ENCODE data around the gene STPG1.

Gene STPG1

DNA sequence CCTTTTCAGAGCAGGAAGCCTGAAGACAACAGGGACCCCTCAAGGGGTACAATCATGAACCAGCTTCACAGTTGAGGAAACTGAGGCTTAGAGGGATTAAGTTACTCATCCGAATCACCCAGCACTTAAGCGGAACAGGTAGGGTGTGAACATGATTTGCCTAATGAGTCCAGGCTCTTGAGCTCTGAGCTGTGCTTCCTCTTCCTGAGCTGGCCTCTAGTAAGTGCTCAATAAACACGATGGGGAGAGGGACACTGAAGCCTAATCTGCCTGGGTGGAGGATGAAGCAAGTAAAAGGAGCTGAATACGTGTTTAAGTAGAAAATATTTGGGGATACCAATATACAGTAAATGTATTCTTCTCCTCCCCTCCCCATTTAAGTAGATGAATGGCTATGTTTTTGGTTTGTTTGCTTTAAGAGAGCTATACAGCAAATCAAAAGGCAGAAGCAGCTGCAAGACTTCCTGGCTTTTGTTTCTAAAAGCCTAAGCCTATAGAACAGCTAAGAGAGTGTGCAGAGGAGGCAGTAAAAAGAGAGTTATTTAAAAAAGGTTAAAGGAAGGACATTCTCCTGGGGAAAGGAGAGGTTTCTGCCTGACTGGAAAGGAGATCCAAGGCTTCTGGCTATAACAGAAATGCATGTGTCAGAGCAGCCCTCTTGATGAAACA lies 20.5 kb downstream of the STPG1 start:
- no peak for DNase-seq

DNA sequence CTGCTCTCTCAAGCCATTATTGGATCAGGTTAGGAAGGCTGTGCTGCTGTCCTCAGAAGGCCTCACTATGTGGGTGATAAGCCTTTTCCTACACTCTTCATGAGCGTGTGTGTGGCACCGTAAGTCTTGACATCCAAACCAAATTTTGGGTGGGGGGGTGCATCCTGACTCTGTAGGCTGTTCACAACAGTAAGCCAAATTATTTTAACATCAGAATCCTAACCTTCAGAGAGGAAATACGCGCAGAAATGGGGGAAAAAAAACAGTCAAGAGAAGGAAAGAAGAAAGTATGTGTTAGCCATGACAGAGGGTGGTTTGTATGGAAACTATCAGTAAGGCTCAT lies 21.0 kb downstream of the STPG1 start:
- no peak for DNase-seq

DNA sequence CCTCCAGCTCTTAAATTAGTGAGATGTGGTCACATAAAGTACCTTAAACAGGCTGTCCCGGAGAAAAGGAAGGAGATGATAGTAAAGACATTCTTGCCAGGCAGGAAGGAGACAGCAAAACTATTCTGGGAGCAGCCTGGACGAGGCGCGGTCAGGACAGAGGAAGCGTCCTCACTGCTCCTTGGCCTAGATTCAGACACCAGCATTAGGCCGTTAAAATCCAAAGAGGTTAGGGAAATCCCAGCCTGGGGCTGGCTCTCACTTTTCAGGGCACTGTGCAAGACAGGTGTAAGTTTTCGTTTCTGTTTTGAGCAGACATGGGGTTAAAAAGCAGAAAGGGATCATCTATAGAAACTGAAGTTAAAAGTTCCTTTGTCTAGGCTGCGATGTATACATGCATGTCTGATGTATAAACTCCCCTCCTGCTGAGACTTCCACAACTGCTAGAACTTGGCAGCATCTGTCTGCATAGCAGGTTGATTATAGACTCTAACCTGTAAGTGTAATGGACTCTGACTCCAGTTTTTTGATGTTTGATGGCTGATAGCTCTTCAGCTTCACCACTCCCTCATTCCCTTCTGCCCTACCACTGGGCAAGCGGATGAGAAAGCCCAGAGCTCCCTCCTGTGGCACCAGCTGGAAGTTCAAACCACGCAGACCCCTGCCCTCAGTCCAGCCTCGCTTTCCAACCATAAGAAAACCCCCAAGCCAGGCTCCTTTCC lies 21.5 kb downstream of the STPG1 start:
- peak; percentile 22 for DNase-seq

DNA sequence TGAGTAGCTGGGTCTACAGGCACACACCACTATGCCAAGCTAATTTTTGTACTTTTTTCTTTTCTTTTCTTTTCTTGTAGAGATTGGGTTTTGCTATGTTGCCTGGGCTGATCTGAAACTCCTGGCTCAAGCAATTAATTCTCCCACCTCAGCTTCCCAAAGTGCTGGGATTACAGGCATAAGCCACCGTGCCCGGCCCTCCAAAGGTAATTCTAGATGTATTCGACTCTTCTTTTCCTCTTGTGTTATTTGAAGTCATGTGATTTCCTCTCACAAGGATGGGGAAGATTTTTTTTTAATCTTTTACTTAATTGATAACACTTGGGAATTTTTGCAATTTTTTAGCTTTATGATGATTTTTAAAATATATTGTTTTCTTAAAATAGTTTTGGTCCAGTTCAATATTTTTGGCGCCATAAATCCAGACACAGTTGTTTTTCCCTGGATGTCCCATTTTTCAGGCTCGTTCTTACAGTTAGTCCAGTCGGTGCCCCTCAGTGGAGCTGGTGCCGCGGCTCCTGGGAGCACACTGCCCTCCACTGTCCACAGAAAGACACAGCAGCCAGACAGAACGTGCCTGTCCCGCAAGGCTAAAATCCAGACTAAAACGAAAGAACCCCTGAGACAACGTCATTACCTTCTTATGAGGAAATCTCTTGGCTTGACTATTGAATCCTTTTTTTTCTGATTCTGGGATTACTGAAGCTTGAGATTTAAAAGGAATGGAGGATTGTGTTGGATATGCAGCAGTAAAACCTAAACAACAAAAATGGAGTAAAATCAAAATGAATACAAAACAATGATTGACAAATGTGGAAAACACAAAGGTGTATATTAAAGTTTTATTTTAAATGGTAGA lies 22.4 kb downstream of the STPG1 start:
- peak; percentile 5 for DNase-seq

DNA sequence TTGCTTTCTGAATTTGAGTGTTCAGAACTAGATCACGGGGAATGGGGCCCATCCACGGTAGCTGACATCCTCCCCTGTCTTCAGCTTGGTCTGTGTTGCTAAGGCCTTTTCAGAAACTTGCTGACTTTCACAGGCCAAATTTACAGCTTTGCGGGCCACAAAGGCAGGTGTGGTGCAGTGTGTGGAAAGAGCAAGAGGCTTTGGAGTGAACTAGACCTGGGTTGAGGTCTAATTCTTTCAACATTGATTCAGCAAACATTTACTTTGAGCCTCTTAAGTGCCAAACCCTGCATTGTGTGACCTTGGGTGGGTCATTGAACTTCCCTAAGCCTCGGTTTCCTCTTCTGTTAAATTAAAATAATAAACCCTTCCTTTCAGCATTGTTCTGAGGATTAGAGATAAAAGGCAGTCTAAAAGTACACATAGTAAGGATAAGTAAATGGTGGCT lies 24.3 kb downstream of the STPG1 start:
- no peak for DNase-seq

DNA sequence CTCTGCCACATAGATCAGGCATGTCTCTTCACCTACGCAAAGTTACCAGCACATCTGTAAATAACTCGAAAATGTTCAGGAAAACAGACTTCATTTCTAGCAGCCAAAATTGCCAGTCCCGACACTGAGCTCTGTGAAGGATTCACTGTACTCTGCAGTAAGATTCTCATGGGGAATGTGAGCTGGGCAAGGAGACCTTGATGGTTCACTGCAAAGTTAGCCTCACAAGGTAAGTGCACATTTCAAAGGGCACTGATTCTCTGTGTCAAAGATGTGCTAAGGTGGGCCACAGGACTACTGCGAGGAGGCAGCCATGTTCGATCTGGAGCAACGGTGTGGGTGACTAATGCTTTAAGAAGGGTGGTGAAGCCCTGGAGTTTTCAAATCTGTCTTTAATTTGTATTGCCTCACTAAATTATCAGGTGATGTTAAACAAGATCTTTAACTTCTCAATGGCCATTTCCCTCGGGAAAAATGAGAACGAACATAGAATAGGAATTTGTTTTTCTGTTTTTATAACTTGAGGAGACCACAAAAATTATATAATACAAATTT lies 25.2 kb downstream of the STPG1 start:
- no peak for DNase-seq

DNA sequence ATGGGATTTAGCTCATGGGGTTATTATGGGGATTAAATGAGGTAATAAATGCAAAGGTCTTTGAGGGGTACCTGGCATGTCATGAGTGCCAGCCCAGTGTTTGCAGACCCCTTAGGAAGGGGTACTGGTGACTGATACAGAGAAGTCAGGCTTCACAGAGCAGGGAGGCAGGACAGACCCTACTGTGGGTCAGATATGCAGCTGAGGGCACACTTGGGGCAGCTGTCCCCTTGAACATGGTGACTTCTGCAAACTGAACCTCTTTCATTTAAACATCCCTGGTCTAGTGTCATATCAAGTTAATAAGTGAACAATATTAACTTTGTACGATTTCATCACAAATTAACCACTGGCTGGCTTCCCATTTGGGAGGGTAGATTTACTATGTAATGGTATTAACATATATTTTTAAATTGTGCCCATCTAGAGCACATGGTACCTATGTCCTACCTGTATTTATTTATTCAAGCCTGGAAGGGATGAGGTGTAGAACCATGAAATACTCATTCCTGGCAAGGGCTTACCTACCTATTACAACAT lies 25.9 kb downstream of the STPG1 start:
- DNase-seq, result no peak

DNA sequence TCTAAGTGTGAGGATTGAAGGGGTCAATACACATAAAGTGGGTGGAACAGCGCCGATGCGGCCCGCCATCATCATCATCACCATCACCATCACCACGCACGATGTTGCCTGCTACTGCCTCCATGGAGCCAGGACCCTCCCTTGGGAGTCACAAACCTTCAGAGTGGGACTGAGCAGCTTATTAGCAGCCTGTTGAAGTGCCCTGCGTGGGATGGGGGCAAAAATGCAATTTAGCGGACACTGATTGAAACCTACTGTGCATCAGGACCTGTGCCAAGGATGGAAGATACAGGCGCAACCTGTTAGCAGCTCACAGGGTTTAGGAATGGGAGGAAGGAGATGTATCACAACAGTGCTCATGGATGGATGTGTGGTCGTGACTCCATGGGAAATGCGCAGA lies 26.7 kb downstream of the STPG1 start:
- no peak for DNase-seq

DNA sequence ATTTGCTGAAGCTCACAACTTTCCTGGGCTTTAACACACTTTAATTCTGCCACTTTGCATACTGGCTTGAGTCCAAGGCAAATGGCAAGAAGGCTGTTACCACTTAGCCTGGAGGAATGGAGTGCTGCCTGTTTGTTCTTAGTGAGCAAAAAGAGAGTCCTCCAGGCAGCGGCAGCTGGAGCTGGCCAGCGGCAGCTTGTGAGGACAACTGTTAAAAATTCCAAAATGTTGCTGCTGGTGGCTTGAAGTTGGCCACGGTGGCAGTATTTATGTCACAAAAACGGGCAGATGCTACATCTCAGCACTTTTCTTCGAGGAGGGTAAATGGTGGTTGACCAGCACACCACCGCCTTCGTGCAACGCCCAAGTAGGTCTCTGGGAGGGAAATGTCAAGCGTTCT lies 27.3 kb downstream of the STPG1 start:
- peak; percentile 64 for DNase-seq

DNA sequence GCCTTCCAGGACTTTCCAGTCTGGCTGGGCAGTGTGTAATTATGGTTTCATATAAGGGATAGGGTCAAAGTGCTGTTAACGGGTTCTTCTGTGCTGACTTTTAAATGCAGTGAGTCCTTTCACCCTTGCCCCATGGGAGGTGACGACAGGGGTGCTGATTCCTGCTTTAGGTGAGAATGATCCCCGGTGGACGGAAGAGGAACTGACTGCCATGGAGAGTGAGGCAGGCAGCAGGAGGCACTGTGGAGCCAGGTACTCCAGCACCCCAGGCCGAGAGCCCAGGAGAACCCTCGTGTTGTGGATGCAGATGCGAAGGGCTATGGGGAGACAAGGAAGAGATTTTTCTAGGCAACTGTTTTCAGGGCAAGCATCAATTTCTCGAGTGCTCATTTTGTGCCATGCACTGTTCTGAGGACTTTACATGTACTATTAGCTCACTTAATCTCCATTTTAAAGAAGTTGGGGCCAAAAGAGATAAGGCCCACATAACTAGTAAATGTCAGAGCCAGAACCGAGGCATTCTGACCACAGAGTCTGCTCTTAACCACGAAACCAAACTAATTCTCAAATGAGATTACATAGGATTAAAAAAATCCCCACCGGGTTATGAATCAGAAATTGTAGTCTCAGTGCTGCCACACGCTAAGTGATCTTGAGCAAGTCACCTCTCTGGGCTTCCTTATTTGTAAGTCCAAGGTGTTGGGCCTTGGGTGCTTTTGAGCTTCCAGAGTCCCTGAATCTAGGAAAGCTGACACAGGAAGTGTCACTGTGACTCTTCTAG lies 28.2 kb downstream of the STPG1 start:
- DNase-seq, result no peak

DNA sequence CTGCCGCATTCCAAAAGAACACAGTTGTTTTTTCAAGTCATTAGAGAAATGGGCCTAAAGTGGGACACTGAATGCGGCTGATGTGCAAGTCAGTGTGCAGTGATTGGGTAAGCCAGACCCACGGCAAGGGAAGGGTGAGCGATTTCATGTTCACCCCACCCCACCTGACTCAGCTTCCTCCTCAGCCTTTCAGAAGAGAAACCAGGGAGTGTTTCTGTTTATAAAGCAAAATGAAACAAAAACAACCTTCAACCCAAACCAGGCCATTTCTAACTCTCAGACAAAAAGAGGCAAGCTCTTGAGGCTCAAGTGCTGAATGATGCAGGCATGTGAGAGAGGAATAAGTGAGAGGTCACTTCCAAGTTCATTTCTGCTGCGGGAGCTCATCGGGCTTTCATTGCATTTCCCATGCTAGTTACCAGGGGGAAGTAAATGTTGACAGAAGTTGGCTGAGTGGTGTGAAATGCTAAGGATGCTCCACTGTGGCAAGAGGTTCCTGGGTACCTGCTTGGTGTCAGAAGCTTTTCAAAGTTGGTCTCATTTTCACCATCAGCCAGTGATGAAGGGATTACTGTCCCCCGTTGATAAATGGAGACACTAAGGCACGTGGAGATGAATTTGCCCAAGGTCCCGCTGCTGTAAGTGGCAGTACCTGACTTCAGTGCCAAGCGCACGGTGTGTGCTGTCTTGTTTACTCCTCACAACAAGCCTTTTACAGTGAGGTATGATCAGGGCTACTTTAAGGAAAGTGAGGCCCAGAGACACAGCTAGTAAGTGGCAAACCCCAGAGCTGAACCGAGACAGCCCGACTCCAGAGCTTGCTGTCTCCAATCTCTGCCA lies 29.1 kb downstream of the STPG1 start:
- DNase-seq, result no peak

DNA sequence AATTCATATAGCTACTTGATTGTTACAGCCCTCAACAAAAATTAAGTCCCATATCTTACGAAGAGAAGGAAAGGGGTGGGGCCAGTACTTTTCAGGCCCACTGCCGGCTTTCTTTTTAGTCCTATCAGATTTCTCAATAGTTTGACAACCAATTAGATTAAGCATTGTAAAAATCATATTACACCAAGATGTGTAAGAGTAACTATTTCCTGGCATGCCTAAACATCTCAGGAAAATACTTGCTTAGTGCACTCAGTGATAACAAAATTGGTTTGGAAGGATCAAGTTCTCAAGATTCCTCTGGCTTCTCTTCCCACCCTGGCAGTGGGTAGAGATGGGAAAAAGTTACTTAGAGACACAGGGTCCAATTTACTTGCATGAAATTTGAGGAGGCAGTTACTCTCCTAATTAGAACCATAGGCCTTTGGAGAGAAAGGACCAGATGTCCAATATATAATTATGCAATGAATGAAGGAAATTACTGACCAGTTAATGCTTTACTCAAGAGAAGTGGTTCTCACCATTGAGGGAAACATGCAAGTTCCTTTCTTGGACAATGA lies 30.1 kb downstream of the STPG1 start:
- peak; percentile 58 for DNase-seq

DNA sequence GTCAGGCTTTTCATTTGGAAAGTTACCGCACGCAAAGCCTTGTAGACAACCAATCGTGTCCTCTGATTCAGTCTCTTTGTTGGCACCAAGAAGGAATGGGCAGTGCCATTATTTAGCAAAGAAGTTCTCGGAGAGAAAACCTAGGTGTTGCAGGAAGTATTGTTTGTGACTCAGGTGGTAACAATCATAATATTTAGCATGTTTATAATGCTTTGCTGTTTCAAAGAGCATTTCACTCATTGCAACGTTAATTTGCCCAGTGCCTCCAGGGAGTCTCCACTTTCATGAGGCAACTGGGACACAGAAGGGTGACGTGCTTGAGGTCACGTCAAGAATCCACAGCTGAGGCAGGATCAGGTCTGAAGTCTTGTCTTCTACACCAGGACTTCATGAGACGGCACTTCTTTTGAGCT lies 31.4 kb downstream of the STPG1 start:
- no peak for DNase-seq

DNA sequence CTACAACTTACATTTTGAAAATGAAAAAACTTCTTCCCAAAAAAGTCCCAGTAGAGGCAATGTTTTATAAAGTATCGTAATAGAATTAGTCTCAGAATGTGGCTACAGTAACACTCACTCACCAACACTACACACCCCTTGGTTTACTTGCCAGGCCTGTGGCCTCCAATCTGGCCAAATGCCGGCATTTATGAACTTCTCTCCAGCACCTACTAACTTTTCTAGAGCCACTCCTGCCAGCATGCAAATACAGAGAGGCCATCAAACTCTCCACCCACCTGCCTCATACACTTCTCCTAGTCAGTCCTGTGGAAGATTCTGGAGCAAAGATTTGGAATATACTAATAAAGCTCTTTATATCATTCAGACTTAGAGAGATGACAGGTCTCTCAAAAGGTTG lies 32.3 kb downstream of the STPG1 start:
- DNase-seq, result no peak

DNA sequence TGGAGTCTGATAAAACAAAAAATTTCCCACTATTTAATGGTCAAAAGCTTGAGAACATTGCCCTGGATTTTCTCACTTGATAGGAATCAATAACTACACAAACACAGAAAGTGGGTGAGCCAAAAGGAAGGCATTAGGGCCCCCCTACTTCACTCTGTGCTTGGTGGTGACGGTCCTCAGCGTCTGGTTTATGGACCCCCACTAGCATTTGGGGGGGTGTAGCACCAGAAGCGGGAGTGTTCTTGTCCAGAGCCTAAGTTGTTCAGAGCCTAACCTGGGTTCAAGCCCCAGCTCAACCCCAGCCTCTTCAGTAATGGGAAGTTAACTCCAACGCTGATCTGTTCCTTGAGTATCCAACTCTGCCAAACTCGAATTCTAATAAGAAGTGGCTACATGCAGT lies 33.1 kb downstream of the STPG1 start:
- DNase-seq, result no peak

DNA sequence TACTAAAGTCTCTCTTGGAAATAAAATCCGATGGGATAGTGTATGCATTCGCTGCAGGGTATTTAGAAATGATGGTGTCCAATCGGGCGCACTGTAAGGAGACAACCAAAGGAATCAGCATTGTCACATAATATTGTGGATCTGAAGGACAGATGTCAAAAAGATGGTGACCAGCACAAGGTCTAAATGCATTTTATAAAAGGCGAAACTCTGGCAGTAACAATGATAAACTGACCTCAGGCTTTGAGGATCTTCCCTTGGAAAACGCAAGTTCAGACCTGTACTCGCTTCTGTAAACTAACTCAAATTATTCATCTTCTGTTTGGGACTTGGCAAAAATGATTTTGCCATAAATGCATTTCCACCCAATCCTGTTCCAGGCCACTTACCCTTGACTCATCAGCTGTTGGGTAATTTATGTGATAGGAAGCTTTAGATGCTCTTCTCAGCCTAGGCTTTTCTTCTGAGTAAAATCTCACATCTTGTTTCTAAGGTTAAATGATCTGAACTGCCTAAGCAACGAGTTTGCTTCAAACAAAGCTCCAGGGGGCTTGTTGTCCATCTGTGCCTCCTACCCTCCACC lies 33.8 kb downstream of the STPG1 start:
- DNase-seq, result no peak

DNA sequence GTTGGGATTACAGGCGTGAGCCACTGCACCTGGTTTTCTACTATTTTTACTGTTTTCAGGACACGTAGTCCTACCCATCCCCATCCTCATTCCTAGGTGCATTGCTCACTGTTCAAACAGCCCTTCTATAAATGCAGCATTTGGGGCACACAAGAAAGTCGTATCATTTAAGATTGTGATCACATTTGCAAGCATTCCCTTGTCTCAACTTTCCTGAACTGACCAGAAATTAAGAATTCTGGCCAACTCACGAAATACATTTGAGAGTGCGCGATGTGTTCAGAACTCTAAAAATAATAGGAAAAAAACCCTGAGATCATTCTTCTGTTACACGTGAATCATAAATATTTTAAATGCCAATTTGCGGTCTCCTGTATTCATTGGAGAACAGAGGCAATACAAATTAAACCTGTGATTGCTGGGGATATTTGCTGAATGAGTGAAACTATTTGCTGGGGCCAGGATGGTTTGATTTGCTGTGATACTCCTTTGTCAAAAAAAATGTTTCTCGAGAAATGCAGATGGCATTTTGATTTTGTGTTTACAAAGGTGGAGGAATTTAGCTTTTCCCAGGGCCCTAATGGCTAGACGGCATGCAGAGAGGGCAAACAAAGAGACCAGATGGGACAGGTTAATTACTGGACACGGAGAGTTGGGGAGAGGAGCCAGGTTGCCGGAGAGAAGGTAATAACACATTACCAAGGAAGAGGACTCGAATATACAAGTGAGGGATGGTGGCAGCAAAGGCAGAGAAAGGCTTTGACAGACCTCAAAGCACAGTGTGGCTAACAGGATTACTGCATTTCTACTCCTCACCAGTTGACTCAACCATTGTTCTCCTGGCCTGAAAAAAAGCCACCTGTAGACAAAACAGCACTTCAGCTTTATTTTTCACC lies 38.4 kb downstream of the STPG1 start:
- peak; percentile 8 for DNase-seq

DNA sequence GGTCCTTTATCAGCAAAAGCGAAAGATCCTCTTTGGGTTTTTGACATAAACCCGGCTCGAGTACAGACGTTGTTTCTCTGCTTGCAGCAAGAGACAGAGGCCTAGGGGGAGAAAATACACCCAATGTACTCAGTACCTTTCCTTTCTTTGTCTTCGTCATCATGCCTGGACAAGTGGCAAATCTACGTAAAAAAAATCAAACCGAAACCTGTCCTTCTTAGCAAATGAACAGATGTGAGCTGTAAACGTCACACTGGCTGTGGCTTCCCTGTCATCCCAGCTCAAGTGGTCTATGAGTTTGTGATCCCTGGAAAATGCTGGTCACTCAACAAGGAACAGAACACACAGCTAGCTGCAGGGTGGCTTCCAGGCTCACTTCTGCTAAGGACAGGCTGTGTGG lies 39.9 kb downstream of the STPG1 start:
- DNase-seq, result no peak

DNA sequence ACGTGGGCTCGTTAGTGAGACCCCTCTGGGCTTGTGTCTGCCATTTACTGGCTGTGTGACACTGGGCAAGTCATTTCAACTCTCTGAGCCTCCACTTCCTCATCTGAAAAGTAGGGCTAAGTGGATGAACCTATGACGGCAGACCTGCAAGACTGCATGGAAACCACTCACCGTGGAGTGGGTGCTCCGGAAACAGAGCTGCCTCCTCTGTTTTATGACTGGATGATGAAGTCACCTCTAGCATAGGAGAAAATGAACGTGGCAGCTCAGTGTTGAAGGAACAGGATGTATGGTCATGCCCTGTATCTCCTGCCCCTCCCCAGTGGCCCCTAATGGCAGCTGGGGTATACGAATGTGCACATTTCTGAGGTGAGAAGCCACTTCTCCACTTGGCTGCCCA lies 40.5 kb downstream of the STPG1 start:
- DNase-seq, result no peak

DNA sequence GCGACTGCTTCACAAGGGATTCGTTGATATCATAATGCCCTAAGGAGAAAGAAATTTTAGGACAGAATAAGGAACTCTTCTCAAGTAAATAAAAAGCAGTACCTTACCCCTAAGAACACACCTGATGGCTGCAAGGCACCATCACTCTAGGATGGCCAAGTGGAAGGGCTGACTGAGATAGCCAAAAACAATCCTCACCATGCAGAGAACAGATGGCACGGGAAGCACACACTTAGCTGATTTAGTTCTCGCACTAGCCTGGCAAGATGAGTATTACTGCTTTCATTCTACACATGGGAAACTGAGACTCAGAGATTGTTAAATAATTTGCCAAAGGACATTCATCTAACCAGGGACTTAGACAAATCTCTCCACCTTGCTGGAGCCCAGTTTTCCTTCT lies 43.8 kb downstream of the STPG1 start:
- DNase-seq, result no peak

All from DMS 273 treated with DMSO at 0.1 percent for 48 hours (cell line).